ENCODE measurements around the gene TMEM141.
"Not testable (repeated sequence)": the region's sequence is repeated elsewhere in the genome, so short reads cannot be mapped to it uniquely, and the experiment has no call there.

DNA sequence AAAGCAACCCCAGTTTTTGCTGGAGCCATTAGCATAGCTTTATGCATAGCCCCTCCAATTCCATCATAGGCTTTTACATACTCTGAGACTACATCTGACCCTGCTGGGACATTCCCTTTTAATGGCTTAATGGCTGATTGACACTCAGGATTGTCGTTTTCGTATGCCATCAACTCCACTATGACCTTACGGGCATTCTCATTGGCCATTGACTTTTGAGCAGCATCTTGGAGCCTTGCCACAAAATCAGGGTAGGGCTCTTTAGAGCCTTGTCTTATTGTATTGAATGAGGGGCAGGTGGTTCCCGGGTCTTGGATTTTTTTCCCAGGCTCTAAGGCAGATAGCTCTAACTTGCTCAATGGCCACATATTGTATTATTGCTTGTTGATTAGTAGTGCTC is 4.2 kb upstream of the TMEM141 start:
- TF ChIP-seq, protein P1, sequence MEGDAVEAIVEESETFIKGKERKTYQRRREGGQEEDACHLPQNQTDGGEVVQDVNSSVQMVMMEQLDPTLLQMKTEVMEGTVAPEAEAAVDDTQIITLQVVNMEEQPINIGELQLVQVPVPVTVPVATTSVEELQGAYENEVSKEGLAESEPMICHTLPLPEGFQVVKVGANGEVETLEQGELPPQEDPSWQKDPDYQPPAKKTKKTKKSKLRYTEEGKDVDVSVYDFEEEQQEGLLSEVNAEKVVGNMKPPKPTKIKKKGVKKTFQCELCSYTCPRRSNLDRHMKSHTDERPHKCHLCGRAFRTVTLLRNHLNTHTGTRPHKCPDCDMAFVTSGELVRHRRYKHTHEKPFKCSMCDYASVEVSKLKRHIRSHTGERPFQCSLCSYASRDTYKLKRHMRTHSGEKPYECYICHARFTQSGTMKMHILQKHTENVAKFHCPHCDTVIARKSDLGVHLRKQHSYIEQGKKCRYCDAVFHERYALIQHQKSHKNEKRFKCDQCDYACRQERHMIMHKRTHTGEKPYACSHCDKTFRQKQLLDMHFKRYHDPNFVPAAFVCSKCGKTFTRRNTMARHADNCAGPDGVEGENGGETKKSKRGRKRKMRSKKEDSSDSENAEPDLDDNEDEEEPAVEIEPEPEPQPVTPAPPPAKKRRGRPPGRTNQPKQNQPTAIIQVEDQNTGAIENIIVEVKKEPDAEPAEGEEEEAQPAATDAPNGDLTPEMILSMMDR (conservative IDR thresholded peaks at IDR 0.05; ENCODE audit: low read length), result not testable (repeated sequence)
- not testable (repeated sequence) for TF ChIP-seq EZH2phosphoT487 (IDR thresholded peaks at IDR 0.05; ENCODE audit: borderline replicate concordance, low read depth, low read length)
